IMR-90 (cell line): ENCODE data around the gene MADD. TPM values are rescaled to one million over a fixed set of nuclear protein-coding genes. Genes with fewer than 3 reads are reported as not detected.

Experiments used
- ATAC-seq: fragments of 200-7000 bp; cut with Tn5 transposase; 2 replicates; pipeline ENCODE4 v1.9.1; 2020; ENCODE audit warnings: low read depth, mild to moderate bottlenecking, moderate library complexity
- BruUV-seq: library from RNA; stranded (reverse); fragments of 400-500 nt; replicated peaks from 2 replicates; lab custom pipeline; 2021; lab: Mats Ljungman, UMichigan
- CTCF ChIA-PET: fragments of 300-600 bp; formaldehyde crosslinking; extraction: SDS; loops from one replicate; lab custom pipeline; 2021; ENCODE audit warnings: antibody characterized with exemption; lab: Yijun Ruan, JAX
- POLR2A ChIA-PET: fragments of 300-600 bp; sonication (Branson Sonifier 250); formaldehyde crosslinking; loops from one replicate; lab custom pipeline; 2022; ENCODE audit warnings: antibody characterized with exemption; ENCODE audit not compliant: unreplicated experiment; lab: Charles Lee
- DNase-seq: peaks from one replicate; pipeline ENCODE4 v3.0.0; 2013
- H2AFZ ChIP-seq: replicated peaks from 2 replicates; pipeline ENCODE3; 2013; ENCODE audit warnings: low read length, mild to moderate bottlenecking; ENCODE audit not compliant: poor library complexity
- H2AK5ac ChIP-seq: 2 replicates; pipeline ENCODE4 v1.6.1; 2013; ENCODE audit warnings: low read depth, low read length, inconsistent platforms
- H2AK9ac ChIP-seq: replicated peaks from 2 replicates; pipeline ENCODE3; 2013; ENCODE audit warnings: mild to moderate bottlenecking, low read depth, low read length, moderate library complexity; ENCODE audit not compliant: poor library complexity
- H2BK120ac ChIP-seq: 2 replicates; pipeline ENCODE4 v1.6.1; 2013; ENCODE audit warnings: low read depth, low read length, inconsistent platforms
- H2BK15ac ChIP-seq: 3 replicates; pipeline ENCODE4 v1.6.1; 2013; ENCODE audit warnings: low read depth, low read length, inconsistent platforms
- H2BK20ac ChIP-seq: 2 replicates; pipeline ENCODE4 v1.6.1; 2013; ENCODE audit warnings: low read depth, mild to moderate bottlenecking, inconsistent platforms, low read length, moderate library complexity
- H2BK5ac ChIP-seq: 2 replicates; pipeline ENCODE4 v1.6.1; 2013; ENCODE audit warnings: mild to moderate bottlenecking, low read depth, low read length, inconsistent platforms; ENCODE audit not compliant: poor library complexity, severe bottlenecking
- H3K14ac ChIP-seq: replicated peaks from 2 replicates; pipeline ENCODE4 v1.6.1; 2013; ENCODE audit warnings: low read depth, low read length, inconsistent platforms
- H3K18ac ChIP-seq: 2 replicates; pipeline ENCODE4 v1.6.1; 2013; ENCODE audit warnings: low read depth, low read length, control low read depth
- H3K23ac ChIP-seq: 2 replicates; pipeline ENCODE4 v1.6.1; 2013; ENCODE audit warnings: low read depth, low read length, inconsistent platforms
- H3K27ac ChIP-seq: 2 replicates; pipeline ENCODE4 v1.5.1; 2013; ENCODE audit warnings: mild to moderate bottlenecking, control low read depth, low read length; ENCODE audit not compliant: insufficient read depth
- H3K27me3 ChIP-seq: 2 replicates; pipeline ENCODE4 v1.6.1; 2013; ENCODE audit warnings: low read length; ENCODE audit not compliant: control insufficient read depth, insufficient read depth
- H3K36me3 ChIP-seq: 2 replicates; pipeline ENCODE4 v1.6.1; 2013; ENCODE audit warnings: low read length, mixed read lengths; ENCODE audit not compliant: control insufficient read depth, insufficient read depth
- H3K4ac ChIP-seq: 2 replicates; pipeline ENCODE4 v1.6.1; 2013; ENCODE audit warnings: low read depth, low read length, inconsistent platforms
- H3K4me1 ChIP-seq: 2 replicates; pipeline ENCODE4 v1.6.1; 2013; ENCODE audit warnings: low read length, mixed read lengths; ENCODE audit not compliant: control insufficient read depth, insufficient read depth
- H3K4me2 ChIP-seq: 2 replicates; pipeline ENCODE4 v1.6.1; 2013; ENCODE audit warnings: low read depth, mild to moderate bottlenecking, control low read depth, low read length, moderate library complexity
- H3K4me3 ChIP-seq: 2 replicates; pipeline ENCODE4 v1.5.1; 2013; ENCODE audit warnings: low read depth, mild to moderate bottlenecking, control low read depth, low read length, moderate library complexity; ENCODE audit not compliant: insufficient read depth
- H3K56ac ChIP-seq: 2 replicates; pipeline ENCODE4 v1.6.1; 2013; ENCODE audit warnings: low read length, inconsistent platforms; ENCODE audit not compliant: insufficient read depth; ENCODE audit errors: extremely low read depth
- H3K79me1 ChIP-seq, 2 experiments: 2 replicates each; pipeline ENCODE4 v1.6.1; 2013; ENCODE audit warnings: low read length in 2 of 2, inconsistent platforms in 1 of 2, low read depth in 1 of 2
- H3K9ac ChIP-seq: 2 replicates; pipeline ENCODE4 v1.6.1; 2013; ENCODE audit warnings: low read depth, low read length, control low read depth
- H3K9me1 ChIP-seq: 2 replicates; pipeline ENCODE4 v1.6.1; 2013; ENCODE audit warnings: low read length, inconsistent platforms; ENCODE audit not compliant: insufficient read depth
- H3K9me3 ChIP-seq: 2 replicates; pipeline ENCODE4 v1.6.1; 2013; ENCODE audit warnings: low read length; ENCODE audit not compliant: control insufficient read depth, insufficient read depth
- H4K20me1 ChIP-seq: 2 replicates; pipeline ENCODE4 v1.6.1; 2013; ENCODE audit warnings: low read length, inconsistent platforms; ENCODE audit not compliant: insufficient read depth
- H4K5ac ChIP-seq: 2 replicates; pipeline ENCODE4 v1.6.1; 2013; ENCODE audit warnings: mild to moderate bottlenecking, low read depth, low read length, control low read depth
- H4K8ac ChIP-seq, 2 experiments: 2 replicates each; pipeline ENCODE4 v1.6.1; 2013; ENCODE audit warnings: low read depth in 2 of 2, low read length in 2 of 2, control low read depth in 1 of 2, inconsistent platforms in 1 of 2
- H4K91ac ChIP-seq: 2 replicates; pipeline ENCODE4 v1.6.1; 2013; ENCODE audit warnings: low read depth, low read length, inconsistent platforms; ENCODE audit not compliant: insufficient read depth
- BHLHE40 ChIP-seq: fragments of 150-350 bp; IDR thresholded peaks from 2 replicates; pipeline ENCODE4 v1.6.1; 2016; ENCODE audit warnings: mild to moderate bottlenecking, low read depth, low read length
- CEBPB ChIP-seq: IDR thresholded peaks from 2 replicates; pipeline ENCODE4 v1.6.1; 2012; ENCODE audit warnings: low read depth, low read length, improper control_type of control experiment
- CHD1 ChIP-seq: IDR thresholded peaks from 2 replicates; pipeline ENCODE4 v1.6.1; 2012; ENCODE audit warnings: low read depth, low read length, improper control_type of control experiment
- ELK1 ChIP-seq: fragments of 150-350 bp; IDR thresholded peaks from 2 replicates; pipeline ENCODE4 v1.6.1; 2016; ENCODE audit warnings: low read depth, mild to moderate bottlenecking, low read length, moderate library complexity, borderline replicate concordance
- FOS ChIP-seq: fragments of 150-350 bp; IDR thresholded peaks from 2 replicates; pipeline ENCODE4 v1.6.1; 2016; ENCODE audit warnings: low read depth, low read length
- MAFK ChIP-seq: IDR thresholded peaks from 2 replicates; pipeline ENCODE4 v1.6.1; 2012; ENCODE audit warnings: low read depth, low read length, improper control_type of control experiment
- MAZ ChIP-seq: IDR thresholded peaks from 2 replicates; pipeline ENCODE4 v1.6.1; 2012; ENCODE audit warnings: low read depth, mild to moderate bottlenecking, low read length, improper control_type of control experiment, moderate library complexity, borderline replicate concordance
- MXI1 ChIP-seq: IDR thresholded peaks from 2 replicates; pipeline ENCODE4 v1.6.1; 2012; ENCODE audit warnings: low read depth, mild to moderate bottlenecking, low read length, moderate library complexity, borderline replicate concordance
- NFE2L2 ChIP-seq: fragments of 150-350 bp; IDR thresholded peaks from 2 replicates; pipeline ENCODE4 v1.6.1; 2016; ENCODE audit warnings: low read depth, mild to moderate bottlenecking, low read length
- POLR2A ChIP-seq: IDR thresholded peaks from 2 replicates; pipeline ENCODE4 v1.6.1; 2012; ENCODE audit warnings: mild to moderate bottlenecking, low read depth, low read length
- RAD21 ChIP-seq: IDR thresholded peaks from 2 replicates; pipeline ENCODE4 v1.6.1; 2012; ENCODE audit warnings: low read length, improper control_type of control experiment
- RFX5 ChIP-seq: IDR thresholded peaks from 2 replicates; pipeline ENCODE4 v1.8.0; 2012; ENCODE audit warnings: low read depth, mild to moderate bottlenecking, low read length, moderate library complexity
- SMC3 ChIP-seq: fragments of 150-350 bp; IDR thresholded peaks from 2 replicates; pipeline ENCODE4 v1.6.1; 2016; ENCODE audit warnings: low read depth, mild to moderate bottlenecking, antibody characterized with exemption, low read length, moderate library complexity
- USF2 ChIP-seq: fragments of 150-350 bp; IDR thresholded peaks from 2 replicates; pipeline ENCODE4 v1.6.1; 2017; ENCODE audit warnings: mild to moderate bottlenecking, antibody characterized with exemption, low read length, low read depth
- WGBS, 2 experiments: methylation state at CpG; one replicate each; pipeline versions ENCODE4 v1.1.5 to v1.1.7; 2013; ENCODE audit warnings: missing lambda C conversion rate in 2 of 2; ENCODE audit not compliant: insufficient read length in 1 of 2; ENCODE audit errors: extremely low coverage in 2 of 2; 5-methylcytosine and 5-hydroxymethylcytosine counted together
- dilution Hi-C: fragments of 300-500 bp; cut with HindIII; formaldehyde crosslinking; loops from one replicate; pipeline ENCODE4 v1.14.3; 2018; ENCODE audit warnings: low sequenced_read_pairs; ENCODE audit not compliant: unreplicated experiment
- in situ Hi-C: fragments of 300-500 bp; cut with MboI; formaldehyde crosslinking; loops from 3 replicates; pipeline ENCODE4 v1.14.3; 2019; ENCODE audit warnings: low sequenced_read_pairs, inconsistent platforms, mixed read lengths
- intact Hi-C: fragments of 100-400 bp; cut with micrococcal nuclease; formaldehyde crosslinking; loops from 2 replicates; pipeline ENCODE4 v1.10.0; 2022
- polyA plus RNA-seq, 3 experiments: library from polyadenylated mRNA; depleted of rRNA; stranded (reverse); fragments of >200 nt; gene quantifications; 2 replicates each; pipeline ENCODE4 v1.2.3, GENCODE V29; 2012; ENCODE audit warnings: low replicate concordance in 1 of 3
- total RNA-seq: library from RNA; depleted of rRNA; stranded (reverse); fragments of >200 nt; gene quantifications from 2 replicates; pipeline ENCODE4 v1.2.3, GENCODE V29; 2012

Gene MADD
- total and polyA plus RNA-seq, 2 of the 4 experiments (the other 2 are of a cell fraction): 13.3 to 16.4 TPM

- dilution Hi-C loops (no loop called here), intact Hi-C loops (no loop called here), in situ Hi-C loops (no loop called here)
- Histone ChIP-seq H3K14ac (no peak overlapping the region), H3K18ac (no peak overlapping the region), H3K4me2 (no peak overlapping the region), H3K4ac (no peak overlapping the region), H3K27ac (no peak overlapping the region), H4K91ac (no peak overlapping the region), H3K36me3 (peaks cover 31% of the 10 kb centered on the region), H3K9me3 (peaks cover 5% of the 10 kb centered on the region), H3K56ac (no peak overlapping the region), H3K23ac (no peak overlapping the region), H4K20me1 (no peaks in the 10 kb centered on the region), H2AK9ac (no peak overlapping the region), H4K8ac (no peak overlapping the region), H2AK5ac (no peak overlapping the region), H3K4me1 (no peaks in the 10 kb centered on the region), H4K5ac (no peak overlapping the region), H3K9me1 (no peaks in the 10 kb centered on the region), H2BK120ac (no peak overlapping the region), H2AFZ (no peak overlapping the region), H2BK20ac (no peak overlapping the region), H2BK5ac (no peak overlapping the region), H2BK15ac (no peak overlapping the region), H3K4me3 (no peak overlapping the region), H3K9ac (no peak overlapping the region), H3K27me3 (no peaks in the 10 kb centered on the region), H3K79me1 (0 out of 4 replicates have a peak, but pooled peaks cover 0 to 4% of the 10 kb centered on the region in 2 experiments)
- ATAC-seq (no peak), DNase-seq (no peak)
- BruUV-seq: no TSS peak
- ChIA-PET POLR2A (no interaction called here), CTCF (no interaction called here)
- TF ChIP-seq POLR2A (no peak), NFE2L2 (no peak), ELK1 (no peak), CEBPB (no peak), FOS (no peak), SMC3 (no peak), RAD21 (no peak), MXI1 (no peak), MAFK (no peak), RFX5 (no peak), CHD1 (no peak), BHLHE40 (no peak), USF2 (no peak), MAZ (no peak)
- WGBS, 2 experiments: no CpG with 5 or more reads among the region's 3 CpGs
These were observed 29.1 kb downstream of the MADD start for GRCh38 chr11:47299078-47299477.
